Effector memory CD4-positive, alpha-beta T cell (primary cell): ENCODE measurements around the gene AIPL1.

Experiments
- DNase-seq, 3 donors: peaks; one replicate each; pipeline ENCODE4 v3.0.0-alpha.2; 2020
- H3K27ac ChIP-seq: 2 replicates; pipeline ENCODE4 v1.7.0; 2013; ENCODE audit warnings: mild to moderate bottlenecking, low read length, moderate library complexity; ENCODE audit not compliant: insufficient read depth, poor library complexity, severe bottlenecking
- H3K27me3 ChIP-seq: replicated peaks from 2 replicates; pipeline ENCODE4 v1.7.0; 2013; ENCODE audit warnings: mild to moderate bottlenecking, low read length; ENCODE audit not compliant: insufficient read depth, control insufficient read depth, poor library complexity, severe bottlenecking
- H3K36me3 ChIP-seq: 2 replicates; pipeline ENCODE4 v1.7.0; 2013; ENCODE audit warnings: mild to moderate bottlenecking, low read length, moderate library complexity; ENCODE audit not compliant: control insufficient read depth, insufficient read depth
- H3K4me1 ChIP-seq: 2 replicates; pipeline ENCODE4 v1.7.0; 2013; ENCODE audit warnings: low read length, mild to moderate bottlenecking; ENCODE audit not compliant: control insufficient read depth, insufficient read depth, poor library complexity, severe bottlenecking
- H3K4me3 ChIP-seq: 2 replicates; pipeline ENCODE4 v1.7.0; 2013; ENCODE audit warnings: low read length, low read depth, mild to moderate bottlenecking; ENCODE audit not compliant: insufficient read depth, poor library complexity, severe bottlenecking
- H3K9me3 ChIP-seq: 2 replicates; pipeline ENCODE4 v1.7.0; 2013; ENCODE audit warnings: mild to moderate bottlenecking, low read length, moderate library complexity; ENCODE audit not compliant: control insufficient read depth

AIPL1 gene

GRCh38 chr17:6449307-6449706 lies 14.4 kb upstream of the AIPL1 start:
- Histone ChIP-seq H3K4me3 (no peak overlapping the region), H3K27ac (no peak overlapping the region), H3K9me3 (no peaks in the 10 kb centered on the region), H3K36me3 (no peaks in the 10 kb centered on the region), H3K27me3 (no peaks in the 10 kb centered on the region), H3K4me1 (peaks cover 4% of the 10 kb centered on the region)
- no peak for DNase-seq

- peaks cover 10% of the 10 kb centered on the region for H3K4me1 ChIP-seq
Observed at GRCh38 chr17:6448473-6448872, 13.6 kb upstream of the AIPL1 start.

GRCh38 chr17:6446516-6447100 lies 11.7 kb upstream of the AIPL1 start:
- H3K4me3 ChIP-seq = no peak overlapping the region
- peaks cover 13% of the 10 kb centered on the region for H3K4me1 ChIP-seq
- no peaks in the 10 kb centered on the region for H3K9me3 ChIP-seq
- H3K36me3 ChIP-seq = no peaks in the 10 kb centered on the region
- H3K27ac ChIP-seq = no peak overlapping the region
- H3K27me3 ChIP-seq = no peaks in the 10 kb centered on the region
- DNase-seq = no peak

More at GRCh38 chr17:6448473-6448872, 13.6 kb upstream of the AIPL1 start:
- Histone ChIP-seq H3K36me3 (no peaks in the 10 kb centered on the region), H3K27me3 (no peaks in the 10 kb centered on the region), H3K4me3 (no peak overlapping the region), H3K27ac (no peak overlapping the region), H3K9me3 (no peaks in the 10 kb centered on the region)
- no peak for DNase-seq

- Histone ChIP-seq H3K4me1 (peaks cover 13% of the 10 kb centered on the region), H3K27me3 (no peaks in the 10 kb centered on the region), H3K36me3 (no peaks in the 10 kb centered on the region), H3K27ac (no peak overlapping the region), H3K4me3 (peak overlapping the region; percentile 56), H3K9me3 (no peaks in the 10 kb centered on the region)
- DNase-seq = no peak
Observed at GRCh38 chr17:6444571-6445335, 9.8 kb upstream of the AIPL1 start.

DNA sequence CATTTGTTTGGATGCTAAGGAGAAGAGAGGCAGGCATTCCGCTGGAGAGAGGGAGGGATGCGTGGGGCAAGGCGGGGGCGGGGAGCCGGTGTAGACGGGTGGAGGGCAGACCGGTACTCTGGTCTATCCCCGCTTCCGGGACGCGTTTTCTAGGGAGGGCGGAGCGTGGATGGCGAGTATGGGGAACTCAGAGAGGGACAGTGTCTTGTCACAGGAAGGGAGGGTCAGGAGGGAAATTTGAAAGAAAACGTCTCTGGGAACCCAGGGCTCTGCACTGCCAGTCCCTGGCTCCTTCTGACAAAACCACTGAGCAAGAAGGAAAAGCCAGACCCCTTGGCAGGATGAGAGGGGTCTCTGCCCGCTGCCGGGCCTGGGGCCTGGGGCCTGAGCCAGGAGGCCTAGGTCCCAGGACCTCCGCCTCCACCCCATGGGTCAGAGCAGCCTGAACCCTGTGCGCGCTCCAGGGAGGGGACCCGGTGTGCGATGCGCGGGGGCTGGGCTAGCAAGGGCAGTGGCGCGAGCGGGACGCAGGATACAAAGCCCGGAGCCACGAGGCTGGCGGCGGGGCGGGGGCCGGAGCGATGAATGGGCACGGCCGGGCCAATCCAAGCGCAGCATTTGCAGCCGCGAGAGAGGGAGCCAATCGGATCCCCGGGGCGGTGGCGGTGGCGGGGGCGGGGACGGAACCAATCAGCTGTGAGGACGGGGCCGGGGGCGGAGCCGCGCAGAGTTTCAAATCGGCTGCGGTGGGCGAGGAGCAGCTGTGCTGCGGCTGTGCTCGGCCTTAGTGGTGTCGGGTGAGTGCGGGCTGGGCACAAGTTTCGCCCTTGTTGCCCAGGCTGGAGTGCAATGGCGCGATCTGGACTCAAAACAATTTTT lies 9.0 kb upstream of the AIPL1 start, which contains the start of gene PIMREG:
PIMREG (plus strand) TSS at position 764 of the 879 bp plus-strand sequence. CDS start 656 bp downstream, outside the sequence.
- Histone ChIP-seq H3K27me3 (no peaks in the 10 kb centered on the region), H3K4me1 (peaks cover 13% of the 10 kb centered on the region), H3K9me3 (no peaks in the 10 kb centered on the region), H3K27ac (no peak within 1 kb of the TSS), H3K4me3 (peak within 1 kb of the TSS; percentile 56), H3K36me3 (no peaks in the 10 kb centered on the region)
- peak; percentile 78 to 86 (median 83) for DNase-seq

DNA sequence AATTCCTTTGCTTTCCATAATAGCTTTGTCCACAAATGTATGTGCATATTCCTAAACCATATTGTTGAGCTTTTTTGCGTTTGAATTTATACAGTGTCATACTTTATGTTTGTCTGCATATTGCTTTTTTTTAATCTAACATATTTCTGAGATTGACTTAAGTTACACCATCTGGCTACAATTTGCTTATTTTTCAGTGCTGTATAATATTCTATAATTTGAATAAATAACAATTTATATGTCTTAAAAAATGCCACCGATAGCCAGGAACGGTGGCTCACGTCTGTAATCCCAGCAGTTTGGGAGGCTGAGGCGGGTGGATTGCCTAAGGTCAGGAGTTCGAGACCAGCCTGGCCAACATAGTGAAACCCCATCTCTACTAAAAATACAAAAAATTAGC lies 7.9 kb upstream of the AIPL1 start:
- H3K4me3 ChIP-seq = no peak overlapping the region
- H3K27ac ChIP-seq = no peak overlapping the region
- H3K4me1 ChIP-seq = peaks cover 13% of the 10 kb centered on the region
- H3K9me3 ChIP-seq = no peaks in the 10 kb centered on the region
- no peaks in the 10 kb centered on the region for H3K36me3 ChIP-seq
- DNase-seq = no peak
- H3K27me3 ChIP-seq = no peaks in the 10 kb centered on the region

DNA sequence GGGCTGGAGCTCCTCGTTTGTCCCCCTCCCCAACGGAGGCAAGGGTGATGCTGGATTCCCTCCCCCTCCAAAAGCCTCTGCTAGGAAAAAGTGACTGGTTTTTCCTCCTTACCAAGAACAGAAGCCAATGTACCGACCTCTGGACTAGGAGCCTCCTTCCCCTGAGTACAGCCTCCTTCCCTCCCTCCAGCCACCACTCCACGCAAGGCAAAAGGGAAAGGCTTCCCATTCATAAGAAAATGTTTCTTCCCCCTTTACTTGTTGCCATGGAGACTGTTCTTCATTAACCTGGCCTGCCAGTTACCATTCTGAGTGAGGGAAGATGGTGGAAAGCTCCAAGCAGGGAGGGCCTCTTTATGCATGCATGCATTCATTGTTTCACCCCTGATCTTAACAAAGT lies 5.0 kb upstream of the AIPL1 start:
- no peak for DNase-seq
- Histone ChIP-seq H3K4me1 (peaks cover 13% of the 10 kb centered on the region), H3K27me3 (no peaks in the 10 kb centered on the region), H3K9me3 (no peaks in the 10 kb centered on the region), H3K36me3 (no peaks in the 10 kb centered on the region), H3K4me3 (no peak overlapping the region), H3K27ac (no peak overlapping the region)

- DNase-seq = no peak
- H3K27me3 ChIP-seq = no peaks in the 10 kb centered on the region
Observed at GRCh38 chr17:6437956-6438355, 3.0 kb upstream of the AIPL1 start.

DNA sequence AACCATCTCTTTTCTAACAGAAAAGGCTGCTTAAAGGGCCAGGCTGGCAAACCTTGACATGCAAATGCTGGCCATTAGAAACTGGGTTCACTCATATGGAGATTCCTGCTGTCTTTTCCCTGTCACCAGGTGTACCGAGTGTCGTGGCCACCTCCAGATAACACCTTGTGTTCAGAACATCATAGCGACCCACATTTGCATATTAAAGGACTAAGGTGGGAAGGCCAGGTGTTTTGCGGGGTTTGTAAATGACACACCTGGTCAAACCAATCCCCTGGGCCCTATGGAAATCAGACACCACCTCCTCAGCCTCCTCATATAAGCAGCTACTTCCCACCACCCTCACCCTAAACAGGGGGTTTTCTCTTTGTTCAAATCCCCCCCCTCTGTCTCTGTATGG lies 2.5 kb upstream of the AIPL1 start:
- H3K27me3 ChIP-seq = no peaks in the 10 kb centered on the region
- H3K9me3 ChIP-seq = no peaks in the 10 kb centered on the region
- no peak overlapping the region for H3K27ac ChIP-seq
- H3K4me3 ChIP-seq = no peak overlapping the region
- DNase-seq = no peak
- no peaks in the 10 kb centered on the region for H3K4me1 ChIP-seq
- H3K36me3 ChIP-seq = no peaks in the 10 kb centered on the region

More at GRCh38 chr17:6437956-6438355, 3.0 kb upstream of the AIPL1 start:
- Histone ChIP-seq H3K9me3 (no peaks in the 10 kb centered on the region), H3K27ac (no peak overlapping the region), H3K4me3 (no peak overlapping the region), H3K4me1 (no peaks in the 10 kb centered on the region), H3K36me3 (no peaks in the 10 kb centered on the region)
